Thoracic aorta (tissue), 2 donors: ENCODE measurements around the gene MAGED2. TPM values are rescaled to one million over a fixed set of nuclear protein-coding genes. Genes with fewer than 3 reads are reported as not detected.
"Not testable (repeated sequence)": the region's sequence is repeated elsewhere in the genome, so short reads cannot be mapped to it uniquely, and the experiment has no call there.

Experiments used
- ATAC-seq: fragments of 150-250 bp; one replicate; pipeline ENCODE4 v1.8.0; 2017; ENCODE audit warnings: low read depth; ENCODE audit not compliant: insufficient number of reproducible peaks, low FRiP score
- DNase-seq: peaks from one replicate; pipeline ENCODE4 v3.0.0-alpha.2; 2020; ENCODE audit warnings: low spot score
- H3K27ac ChIP-seq, 2 donors: fragments of 200-600 bp; sonication (generic); 1 replicate in 1 of 2; 2 replicates in 1 of 2; pipeline ENCODE4 v1.5.1; 2016; ENCODE audit warnings: mild to moderate bottlenecking in 2 of 2, moderate library complexity in 2 of 2
- H3K27me3 ChIP-seq: fragments of 200-600 bp; sonication (generic); replicated peaks from 2 replicates; pipeline ENCODE4 v1.6.0; 2016; ENCODE audit warnings: mild to moderate bottlenecking; ENCODE audit not compliant: insufficient read depth
- H3K36me3 ChIP-seq: fragments of 200-600 bp; sonication (generic); one replicate; pipeline ENCODE4 v1.5.1; 2016
- H3K4me1 ChIP-seq, 2 donors: fragments of 200-600 bp; sonication (generic); 1 replicate in 1 of 2; 2 replicates in 1 of 2; pipeline versions ENCODE4 v1.5.1 to v1.6.0; 2016; ENCODE audit warnings: low read depth in 2 of 2, mild to moderate bottlenecking in 1 of 2; ENCODE audit not compliant: control insufficient read depth in 1 of 2
- H3K4me3 ChIP-seq: fragments of 200-600 bp; sonication (generic); 2 replicates; pipeline ENCODE4 v1.5.1; 2016; ENCODE audit warnings: mild to moderate bottlenecking
- H3K9me3 ChIP-seq: fragments of 200-600 bp; sonication (generic); 2 replicates; pipeline ENCODE4 v1.5.1; 2016
- total RNA-seq, 2 donors: library from RNA; depleted of rRNA; stranded (reverse); fragments of >200 nt; gene quantifications; one replicate each; pipeline versions ENCODE4 v1.1.0 to v1.2.3, GENCODE V29; 2016
- TF ChIP-seq, protein P1 (sequence below): fragments of 200-600 bp; sonication (generic); IDR thresholded peaks from one replicate; pipeline ENCODE4 v1.5.1; 2019; ENCODE audit warnings: antibody characterized with exemption

Gene MAGED2
- total RNA-seq, 2 donors from 2014 or later: 149 to 184 TPM

DNA sequence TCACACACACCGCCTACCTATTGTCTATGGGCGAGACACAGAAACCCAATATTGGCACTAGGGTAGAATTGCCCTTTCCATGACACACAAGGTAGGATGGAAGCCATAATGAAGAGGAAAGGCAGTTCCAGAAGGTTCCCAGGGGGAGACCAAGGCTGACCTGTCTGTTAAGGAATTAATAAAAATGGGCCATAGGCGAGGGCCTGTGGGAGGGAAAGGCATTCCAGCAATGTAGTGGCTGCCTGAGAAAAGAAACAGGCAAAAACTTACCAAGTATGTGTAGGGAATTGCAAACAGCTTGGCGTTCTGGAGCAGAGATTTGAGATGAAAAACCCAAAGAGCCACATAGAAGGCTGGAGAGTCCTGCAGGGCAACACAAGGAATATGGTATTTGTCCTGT, 19.1 kb downstream of the MAGED2 start:
- TF ChIP-seq, protein P1, sequence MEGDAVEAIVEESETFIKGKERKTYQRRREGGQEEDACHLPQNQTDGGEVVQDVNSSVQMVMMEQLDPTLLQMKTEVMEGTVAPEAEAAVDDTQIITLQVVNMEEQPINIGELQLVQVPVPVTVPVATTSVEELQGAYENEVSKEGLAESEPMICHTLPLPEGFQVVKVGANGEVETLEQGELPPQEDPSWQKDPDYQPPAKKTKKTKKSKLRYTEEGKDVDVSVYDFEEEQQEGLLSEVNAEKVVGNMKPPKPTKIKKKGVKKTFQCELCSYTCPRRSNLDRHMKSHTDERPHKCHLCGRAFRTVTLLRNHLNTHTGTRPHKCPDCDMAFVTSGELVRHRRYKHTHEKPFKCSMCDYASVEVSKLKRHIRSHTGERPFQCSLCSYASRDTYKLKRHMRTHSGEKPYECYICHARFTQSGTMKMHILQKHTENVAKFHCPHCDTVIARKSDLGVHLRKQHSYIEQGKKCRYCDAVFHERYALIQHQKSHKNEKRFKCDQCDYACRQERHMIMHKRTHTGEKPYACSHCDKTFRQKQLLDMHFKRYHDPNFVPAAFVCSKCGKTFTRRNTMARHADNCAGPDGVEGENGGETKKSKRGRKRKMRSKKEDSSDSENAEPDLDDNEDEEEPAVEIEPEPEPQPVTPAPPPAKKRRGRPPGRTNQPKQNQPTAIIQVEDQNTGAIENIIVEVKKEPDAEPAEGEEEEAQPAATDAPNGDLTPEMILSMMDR: no peak
- Histone ChIP-seq H3K36me3 (no peaks in the 10 kb centered on the region), H3K9me3 (no peaks in the 10 kb centered on the region), H3K4me1 (no peaks in the 10 kb centered on the region), H3K27me3 (no peaks in the 10 kb centered on the region), H3K4me3 (no peak overlapping the region), H3K27ac (no peak overlapping the region)
- no peak for ATAC-seq
- no peak for DNase-seq

DNA sequence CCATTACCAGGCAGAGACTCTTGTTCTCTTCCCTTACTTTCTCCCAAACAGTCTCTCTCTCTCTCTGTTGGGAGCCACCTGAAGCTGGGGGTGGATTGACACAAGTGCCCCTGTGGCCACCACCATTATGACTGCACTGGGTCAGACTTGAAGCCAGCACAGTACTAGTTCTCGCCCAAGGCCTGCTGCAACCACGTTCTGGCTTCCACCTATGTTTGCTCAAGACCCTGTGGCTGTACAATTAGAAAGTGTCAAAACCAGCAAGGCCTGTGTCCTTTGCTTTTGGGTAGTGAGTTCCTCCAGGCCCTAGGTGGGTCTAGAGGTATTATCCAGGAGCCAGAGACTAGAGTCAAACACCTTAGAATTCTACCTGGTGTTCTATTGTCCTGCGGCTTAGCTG, 31.0 kb downstream of the MAGED2 start:
- TF ChIP-seq, protein P1: no peak
- H3K27me3 ChIP-seq: no peaks in the 10 kb centered on the region
- no peaks in the 10 kb centered on the region for H3K9me3 ChIP-seq
- DNase-seq: no peak
- no peak overlapping the region for H3K27ac ChIP-seq
- ATAC-seq: no peak
- no peaks in the 10 kb centered on the region for H3K36me3 ChIP-seq
- no peaks in the 10 kb centered on the region for H3K4me1 ChIP-seq
- H3K4me3 ChIP-seq: no peak overlapping the region

DNA sequence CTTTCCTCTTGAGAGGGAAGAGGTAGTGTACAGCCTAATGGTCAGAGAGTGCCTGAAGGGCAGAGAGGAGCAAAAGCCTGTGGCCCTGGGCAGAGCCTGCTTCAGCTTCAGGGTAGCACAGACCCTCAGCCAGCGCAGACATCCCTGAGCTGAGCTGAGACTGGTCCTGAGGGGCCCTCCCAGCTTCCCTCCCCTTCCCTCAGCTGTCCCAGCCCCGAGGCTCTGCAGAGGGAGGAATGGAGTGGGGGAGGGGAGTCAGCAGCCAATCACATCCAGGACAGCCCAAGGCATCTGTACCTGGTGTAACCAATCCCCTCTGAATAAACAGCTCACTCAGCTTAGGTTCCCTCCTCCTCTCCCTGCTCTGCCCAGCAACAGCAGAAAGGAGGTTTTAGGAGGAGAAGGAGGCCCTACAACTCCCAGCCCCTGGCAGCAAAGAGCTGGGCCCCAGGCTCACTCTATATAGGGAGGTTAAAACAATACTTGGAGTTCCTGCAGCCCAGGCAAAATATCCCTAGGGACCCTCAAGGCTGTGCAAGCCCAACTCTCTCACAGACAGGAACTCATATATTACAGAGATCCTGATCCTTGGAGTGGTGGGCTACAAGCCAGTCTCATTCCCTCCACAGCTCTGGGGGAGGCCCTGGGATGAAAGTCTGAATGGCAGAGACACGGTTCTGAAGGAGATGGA, 33.8 kb downstream of the MAGED2 start:
- H3K36me3 ChIP-seq, DNase-seq, H3K9me3 ChIP-seq, H3K4me1 ChIP-seq, ATAC-seq, H3K27me3 ChIP-seq, H3K4me3 ChIP-seq, H3K27ac ChIP-seq: not testable (repeated sequence)

DNA sequence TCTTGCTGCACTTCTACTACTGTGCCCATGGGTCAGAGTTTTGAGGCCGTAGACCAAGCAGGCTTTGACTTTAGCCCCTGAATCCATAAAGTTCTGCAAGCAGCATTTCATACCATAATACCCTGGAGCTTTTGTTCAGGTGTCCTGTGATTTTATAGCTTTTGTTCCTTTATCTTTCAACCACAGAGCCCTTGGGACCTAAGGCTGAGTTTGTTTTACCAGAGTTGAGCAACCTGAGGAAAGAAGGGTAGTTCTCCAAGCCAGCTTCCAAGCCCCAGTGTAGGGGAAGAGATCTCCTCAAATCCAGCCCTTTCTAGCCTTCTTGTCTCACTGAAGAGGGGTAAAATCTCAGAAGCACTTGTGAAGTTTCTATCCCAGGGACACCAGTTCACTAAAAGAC, 35.1 kb downstream of the MAGED2 start:
- Histone ChIP-seq H3K27ac (no peak overlapping the region), H3K4me1 (no peaks in the 10 kb centered on the region), H3K27me3 (no peaks in the 10 kb centered on the region), H3K36me3 (no peaks in the 10 kb centered on the region), H3K4me3 (no peak overlapping the region), H3K9me3 (no peaks in the 10 kb centered on the region)
- DNase-seq: no peak
- no peak for ATAC-seq
- TF ChIP-seq, protein P1: no peak

DNA sequence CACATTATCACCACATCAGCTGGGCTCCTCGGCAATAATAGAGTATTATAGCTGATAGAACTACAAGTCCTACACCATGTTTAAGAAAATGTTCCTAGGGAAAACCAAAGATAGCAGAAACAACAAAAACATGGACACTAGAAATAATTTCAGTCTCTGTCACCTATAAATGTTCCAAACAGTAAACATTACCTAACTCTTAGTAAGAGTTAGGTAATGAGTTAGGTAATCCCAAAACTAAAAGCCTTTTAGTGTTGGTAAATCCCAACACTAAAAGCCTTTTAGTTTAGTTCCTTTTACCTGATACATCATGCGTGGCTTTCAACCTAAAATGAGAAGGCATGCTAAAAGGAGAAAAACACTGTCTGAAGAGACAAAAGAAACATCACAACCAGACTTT, 35.5 kb downstream of the MAGED2 start:
- no peaks in the 10 kb centered on the region for H3K4me1 ChIP-seq
- TF ChIP-seq, protein P1: no peak
- ATAC-seq: no peak

DNA sequence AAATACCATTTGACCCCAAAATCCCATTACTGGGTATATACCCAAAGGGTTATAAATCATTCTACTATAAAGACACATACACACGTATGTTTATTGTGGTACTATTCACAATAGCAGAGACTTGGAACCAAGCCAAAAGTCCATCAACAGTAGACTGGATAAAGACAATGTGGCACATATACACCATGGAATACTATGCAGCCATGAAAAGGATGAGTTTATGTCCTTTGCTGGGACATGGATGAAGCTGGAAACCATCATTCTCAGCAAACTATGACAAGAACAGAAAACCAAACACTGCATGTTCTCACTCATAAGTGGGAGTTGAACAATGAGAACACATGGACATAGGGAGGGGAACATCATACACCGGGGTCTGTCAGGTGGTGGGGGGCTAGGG, 40.2 kb downstream of the MAGED2 start:
- H3K27me3 ChIP-seq, H3K36me3 ChIP-seq, H3K9me3 ChIP-seq, H3K27ac ChIP-seq, H3K4me3 ChIP-seq, ATAC-seq, DNase-seq, H3K4me1 ChIP-seq: not testable (repeated sequence)

More for the DNA sequence above, 35.5 kb downstream of the MAGED2 start:
- no peak overlapping the region for H3K4me3 ChIP-seq
- H3K27ac ChIP-seq: no peak overlapping the region
- H3K27me3 ChIP-seq: no peaks in the 10 kb centered on the region
- no peak for DNase-seq
- H3K36me3 ChIP-seq: no peaks in the 10 kb centered on the region
- no peaks in the 10 kb centered on the region for H3K9me3 ChIP-seq
